Aorta (tissue), 5 donors: ENCODE results near the gene DROSHA. TPM values are rescaled to one million over a fixed set of nuclear protein-coding genes. Genes with fewer than 3 reads are reported as not detected.

Experiments used
- ATAC-seq: fragments of 200-7000 bp; cut with Tn5 transposase; one replicate; pipeline ENCODE4 v1.9.1; 2022; ENCODE audit warnings: moderate library complexity; ENCODE audit not compliant: low FRiP score
- DNase-seq, 2 donors: peaks; one replicate each; pipeline ENCODE4 v3.0.0-alpha.2; 2020
- H3K27ac ChIP-seq, 2 donors: one replicate each; pipeline ENCODE4 v1.5.1; 2013; ENCODE audit warnings: low read length in 2 of 2, mild to moderate bottlenecking in 2 of 2, moderate library complexity in 2 of 2, control low read depth in 1 of 2, inconsistent platforms in 1 of 2, low read depth in 1 of 2
- H3K27me3 ChIP-seq, 2 donors: one replicate each; pipeline ENCODE4 v1.6.1; 2013; ENCODE audit warnings: control low read depth in 1 of 2, low read length in 1 of 2, mild to moderate bottlenecking in 1 of 2, moderate library complexity in 1 of 2; ENCODE audit not compliant: insufficient read depth in 2 of 2, control insufficient read depth in 1 of 2
- H3K36me3 ChIP-seq, 2 donors: one replicate each; pipeline ENCODE4 v1.6.1; 2013; ENCODE audit warnings: control low read depth in 1 of 2, low read length in 1 of 2, mild to moderate bottlenecking in 1 of 2; ENCODE audit not compliant: insufficient read depth in 2 of 2, control insufficient read depth in 1 of 2
- H3K4me1 ChIP-seq, 2 donors: one replicate each; pipeline ENCODE4 v1.6.1; 2013; ENCODE audit warnings: low read length in 2 of 2, control low read depth in 1 of 2, mild to moderate bottlenecking in 1 of 2, moderate library complexity in 1 of 2; ENCODE audit not compliant: insufficient read depth in 2 of 2, control insufficient read depth in 1 of 2
- H3K4me3 ChIP-seq, 2 donors: one replicate each; pipeline ENCODE4 v1.5.1; 2013; ENCODE audit warnings: low read length in 2 of 2, control low read depth in 1 of 2, mild to moderate bottlenecking in 1 of 2
- H3K9me3 ChIP-seq: one replicate; pipeline ENCODE4 v1.6.1; 2013; ENCODE audit warnings: mild to moderate bottlenecking, low read length; ENCODE audit not compliant: control insufficient read depth
- WGBS, 2 donors: extraction: QIAGEN DNeasy Blood & Tissue Kit; methylation state at CpG; one replicate each; pipeline ENCODE4 v1.1.7; 2013; 5-methylcytosine and 5-hydroxymethylcytosine counted together
- intact Hi-C, 2 donors: fragments of 100-400 bp; cut with DNase I; formaldehyde crosslinking; loops; one replicate each; pipeline versions ENCODE4 v1.14.2 to v1.15.0; 2022
- polyA plus RNA-seq, 2 donors: library from polyadenylated mRNA; stranded (reverse); fragments of 200-250 nt; gene quantifications; one replicate each; pipeline ENCODE4 v1.2.3, GENCODE V29; 2013
- total RNA-seq, 2 donors: library from RNA; stranded (reverse); fragmentation: NEBNext Ultra II Directional; extraction: Animal tissue kit (Norgen Biotek cat#: 25700); gene quantifications; one replicate each; pipeline ENCODE4 v1.2.1, GENCODE V29; 2021
- donor health status: healthy with polysubstance abuse.
- donor health status: Bipolar disorder and iron deficiency.
- donor health status: DM: no; HTN: no; CAD: no.
- donor health status: DM: no; HTN: no; CAD: no.
- donor health status: DM: yes; HTN: yes; CAD: no.

Gene DROSHA
- total and polyA plus RNA-seq, 4 donors: 14.4 to 68.2 (median 47.9) TPM

- no peaks in the 10 kb centered on the region for H3K9me3 ChIP-seq
- no peaks in the 10 kb centered on the region for H3K27me3 ChIP-seq
- intact Hi-C loops: no loop called here
- no peak overlapping the region for H3K4me3 ChIP-seq
- ATAC-seq: no peak
- H3K4me1 ChIP-seq: no peaks in the 10 kb centered on the region
- H3K27ac ChIP-seq: no peak overlapping the region
- peaks cover 0 to 6% of the 10 kb centered on the region in 2 donors for H3K36me3 ChIP-seq
- no peak for DNase-seq
- WGBS, 2 donors: 64 to 69% methylated on average over 1 of the region's 1 CpG
Measured at GRCh38 chr5:31452314-31452713, 79.6 kb downstream of the DROSHA start.

GRCh38 chr5:31449962-31450361, 81.9 kb downstream of the DROSHA start:
- H3K36me3 ChIP-seq: peaks cover 2 to 6% of the 10 kb centered on the region in 2 donors
- H3K4me1 ChIP-seq: no peaks in the 10 kb centered on the region
- H3K27ac ChIP-seq: no peak overlapping the region
- DNase-seq (no peak), ATAC-seq (no peak)
- no peaks in the 10 kb centered on the region for H3K9me3 ChIP-seq
- intact Hi-C loops: no loop called here
- no peaks in the 10 kb centered on the region for H3K27me3 ChIP-seq
- 94 to 97% methylated on average over 1 of the region's 1 CpG for WGBS, 2 donors
- H3K4me3 ChIP-seq: no peak overlapping the region

- DNase-seq: no peak
- no peak for ATAC-seq
- Histone ChIP-seq H3K27me3 (no peaks in the 10 kb centered on the region), H3K4me1 (no peaks in the 10 kb centered on the region), H3K4me3 (no peak overlapping the region), H3K27ac (no peak overlapping the region), H3K9me3 (no peaks in the 10 kb centered on the region), H3K36me3 (peaks cover 3 to 6% of the 10 kb centered on the region in 2 donors)
- WGBS, 2 donors: 95 to 96% methylated on average over 7 of the region's 7 CpGs
- intact Hi-C loops: no loop called here
Measured at GRCh38 chr5:31449174-31449573, 82.7 kb downstream of the DROSHA start.

- Histone ChIP-seq H3K4me1 (no peaks in the 10 kb centered on the region), H3K9me3 (no peaks in the 10 kb centered on the region), H3K4me3 (no peak overlapping the region), H3K36me3 (peaks cover 3% of the 10 kb centered on the region in 2 donors), H3K27me3 (no peaks in the 10 kb centered on the region), H3K27ac (no peak overlapping the region)
- ATAC-seq: no peak
- 91 to 95% methylated on average over 4 of the region's 4 CpGs for WGBS, 2 donors
- DNase-seq: no peak
- intact Hi-C loops: no loop called here
Measured at GRCh38 chr5:31445041-31445600, 86.8 kb downstream of the DROSHA start.

GRCh38 chr5:31443572-31443971, 88.3 kb downstream of the DROSHA start:
- no peak for ATAC-seq
- peaks cover 0 to 3% of the 10 kb centered on the region in 2 donors for H3K36me3 ChIP-seq

GRCh38 chr5:31442058-31442745, 89.7 kb downstream of the DROSHA start:
- intact Hi-C loops: no loop called here
- WGBS, 2 donors: 61 to 62% methylated on average over 3 of the region's 3 CpGs
- Histone ChIP-seq H3K36me3 (peaks cover 0 to 3% of the 10 kb centered on the region in 2 donors), H3K4me1 (no peaks in the 10 kb centered on the region), H3K9me3 (no peaks in the 10 kb centered on the region), H3K27ac (no peak overlapping the region), H3K4me3 (no peak overlapping the region), H3K27me3 (no peaks in the 10 kb centered on the region)
- ATAC-seq (no peak), DNase-seq (no peak)

More at GRCh38 chr5:31443572-31443971, 88.3 kb downstream of the DROSHA start:
- no peak overlapping the region for H3K4me3 ChIP-seq
- intact Hi-C loops: no loop called here
- H3K27me3 ChIP-seq: no peaks in the 10 kb centered on the region
- H3K27ac ChIP-seq: no peak overlapping the region
- WGBS, 2 donors: 95 to 97% methylated on average over 3 of the region's 3 CpGs
- DNase-seq: no peak
- no peaks in the 10 kb centered on the region for H3K4me1 ChIP-seq
- H3K9me3 ChIP-seq: no peaks in the 10 kb centered on the region

- 78 to 87% methylated on average over 1 of the region's 1 CpG for WGBS, 2 donors
- Histone ChIP-seq H3K27me3 (no peaks in the 10 kb centered on the region), H3K36me3 (peaks cover 0 to 5% of the 10 kb centered on the region in 2 donors), H3K4me3 (no peak overlapping the region), H3K27ac (no peak overlapping the region), H3K9me3 (no peaks in the 10 kb centered on the region), H3K4me1 (no peaks in the 10 kb centered on the region)
- DNase-seq (no peak), ATAC-seq (no peak)
- intact Hi-C loops: no loop called here
Measured at GRCh38 chr5:31436851-31437250, 95.0 kb downstream of the DROSHA start.

- Histone ChIP-seq H3K4me1 (no peaks in the 10 kb centered on the region), H3K36me3 (peaks cover 0 to 5% of the 10 kb centered on the region in 2 donors)
- WGBS, 2 donors: 87 to 92% methylated on average over 4 of the region's 4 CpGs
Measured at GRCh38 chr5:31435730-31436129, 96.2 kb downstream of the DROSHA start.

GRCh38 chr5:31434898-31435297, 97.0 kb downstream of the DROSHA start:
- H3K9me3 ChIP-seq: no peaks in the 10 kb centered on the region
- H3K27me3 ChIP-seq: no peaks in the 10 kb centered on the region
- no peaks in the 10 kb centered on the region for H3K4me1 ChIP-seq
- H3K4me3 ChIP-seq: no peak overlapping the region
- peaks cover 0 to 9% of the 10 kb centered on the region in 2 donors for H3K36me3 ChIP-seq
- intact Hi-C loops: no loop called here
- 82 to 85% methylated on average over 2 of the region's 2 CpGs for WGBS, 2 donors
- ATAC-seq: no peak
- DNase-seq: no peak
- no peak overlapping the region for H3K27ac ChIP-seq

More at GRCh38 chr5:31435730-31436129, 96.2 kb downstream of the DROSHA start:
- H3K27me3 ChIP-seq: no peaks in the 10 kb centered on the region
- intact Hi-C loops: no loop called here
- no peak for ATAC-seq
- H3K27ac ChIP-seq: no peak overlapping the region
- H3K4me3 ChIP-seq: no peak overlapping the region
- no peak for DNase-seq
- H3K9me3 ChIP-seq: no peaks in the 10 kb centered on the region
